NCI-H1048 (cell line): ENCODE data around the gene SLFN12L.
"Not testable (repeated sequence)": the region's sequence is repeated elsewhere in the genome, so short reads cannot be mapped to it uniquely, and the experiment has no call there.

Experiments used
- DNase-seq: peaks from one replicate; lab custom pipeline; 2025; lab: John Stamatoyannopoulos, UW

SLFN12L gene

GRCh38 chr17:35496451-35497290 is 40.8 kb downstream of the SLFN12L start:
- DNase-seq, result no peak

- DNase-seq, result no peak
Observed at GRCh38 chr17:35493040-35493439, 44.4 kb downstream of the SLFN12L start.

GRCh38 chr17:35491417-35491816 is 46.1 kb downstream of the SLFN12L start:
- DNase-seq, result no peak

GRCh38 chr17:35489944-35490343 is 47.5 kb downstream of the SLFN12L start:
- DNase-seq, result no peak

- DNase-seq, result no peak
Observed at GRCh38 chr17:35488991-35489390, 48.5 kb downstream of the SLFN12L start.

GRCh38 chr17:35486920-35487732 is 50.4 kb downstream of the SLFN12L start:
- DNase-seq, result no peak

- no peak for DNase-seq
Observed at GRCh38 chr17:35479271-35479670, 58.2 kb downstream of the SLFN12L start.

GRCh38 chr17:35477248-35477647 is 60.2 kb downstream of the SLFN12L start:
- no peak for DNase-seq

- no peak for DNase-seq
Observed at GRCh38 chr17:35476283-35476820, 61.1 kb downstream of the SLFN12L start.

GRCh38 chr17:35468475-35468874 is 69.0 kb downstream of the SLFN12L start:
- no peak for DNase-seq

GRCh38 chr17:35467824-35468223 is 69.7 kb downstream of the SLFN12L start:
- DNase-seq, result no peak

GRCh38 chr17:35460354-35460851 is 77.1 kb downstream of the SLFN12L start:
- no peak for DNase-seq

- DNase-seq, result not testable (repeated sequence)
Observed at GRCh38 chr17:35454035-35454434, 83.4 kb downstream of the SLFN12L start.

- no peak for DNase-seq
Observed at GRCh38 chr17:35453171-35453570, 84.3 kb downstream of the SLFN12L start.

GRCh38 chr17:35449371-35449931 is 88.0 kb downstream of the SLFN12L start:
- no peak for DNase-seq

GRCh38 chr17:35448899-35449227 is 88.6 kb downstream of the SLFN12L start:
- DNase-seq, result no peak

- no peak for DNase-seq
Observed at GRCh38 chr17:35448214-35448898, 89.1 kb downstream of the SLFN12L start, which contains the start of gene SLFN13. Gene SLFN13, minus strand, starts transcription at chr17:35448766. Its CDS starts 3,086 bp downstream, at chr17:35445680.

GRCh38 chr17:35447499-35447898 is 90.0 kb downstream of the SLFN12L start:
- DNase-seq, result no peak

GRCh38 chr17:35438433-35438832 is 99.0 kb downstream of the SLFN12L start:
- DNase-seq, result no peak

- DNase-seq, result no peak
Observed at GRCh38 chr17:35433075-35433894, 104.2 kb downstream of the SLFN12L start.
